WTC11 (cell line): ENCODE results near the gene SH3D21. TPM values are rescaled to one million over a fixed set of nuclear protein-coding genes. Genes with fewer than 3 reads are reported as not detected.

Experiments used
- ATAC-seq: fragments of 200-7000 bp; cut with Tn5 transposase; 2 replicates; pipeline ENCODE4 v1.10.0; 2021; ENCODE audit warnings: mild to moderate bottlenecking, moderate library complexity
- CTCF ChIA-PET: fragments of 300-600 bp; sonication (Branson Sonifier 250); formaldehyde crosslinking; loops from one replicate; lab custom pipeline; 2021; ENCODE audit warnings: antibody characterized with exemption; lab: Charles Lee
- POLR2A ChIA-PET: fragments of 350-600 bp; sonication (Branson Sonifier 250); formaldehyde crosslinking; loops from one replicate; lab custom pipeline; 2021; ENCODE audit warnings: antibody characterized with exemption; lab: Charles Lee
- DNase-seq: peaks from one replicate; pipeline ENCODE4 v3.0.0; 2021; ENCODE audit warnings: low spot score
- H3K27ac Mint-ChIP-seq: 2 replicates; pipeline ENCODE4 v1.8.0; 2021; ENCODE audit warnings: mixed read lengths
- H3K27me3 Mint-ChIP-seq: 2 replicates; pipeline ENCODE4 v1.8.0; 2021; ENCODE audit warnings: low read depth, mild to moderate bottlenecking, moderate library complexity, mixed read lengths
- H3K36me3 Mint-ChIP-seq: 2 replicates; pipeline ENCODE4 v1.8.0; 2021; ENCODE audit warnings: mixed read lengths
- H3K4me1 Mint-ChIP-seq: 2 replicates; pipeline ENCODE4 v1.8.0; 2022; ENCODE audit warnings: mixed read lengths
- H3K4me3 Mint-ChIP-seq: 2 replicates; pipeline ENCODE4 v1.8.0; 2021; ENCODE audit warnings: mild to moderate bottlenecking, moderate library complexity, mixed read lengths
- H3K9me3 Mint-ChIP-seq: 2 replicates; pipeline ENCODE4 v1.8.0; 2021; ENCODE audit warnings: mixed read lengths
- ARID4B ChIP-seq: sonication (generic); formaldehyde crosslinking; IDR thresholded peaks from 2 replicates; pipeline ENCODE4 v1.8.0; 2023; ENCODE audit warnings: missing genetic modification reagents, mild to moderate bottlenecking, borderline replicate concordance
- ATF2 ChIP-seq: sonication (generic); formaldehyde crosslinking; IDR thresholded peaks from 2 replicates; pipeline ENCODE4 v1.8.1; 2022; ENCODE audit warnings: low read depth, missing genetic modification reagents, borderline replicate concordance
- EMX1 ChIP-seq: fragments of 250-450 bp; sonication (Bioruptor Pico); IDR thresholded peaks from 2 replicates; pipeline ENCODE4 v1.8.0; 2021; ENCODE audit warnings: mild to moderate bottlenecking
- FOXP1 ChIP-seq: sonication (generic); formaldehyde crosslinking; IDR thresholded peaks from 2 replicates; pipeline ENCODE4 v1.8.0; 2022; ENCODE audit warnings: missing genetic modification reagents, mild to moderate bottlenecking, moderate library complexity, borderline replicate concordance
- FOXP4 ChIP-seq: sonication (generic); formaldehyde crosslinking; IDR thresholded peaks from 2 replicates; pipeline ENCODE4 v1.8.0; 2022; ENCODE audit warnings: mild to moderate bottlenecking, missing genetic modification reagents
- GTF2I ChIP-seq: fragments of 250-450 bp; sonication (Bioruptor Pico); conservative IDR thresholded peaks from 2 replicates; pipeline ENCODE4 v1.4.0; 2021; ENCODE audit warnings: mild to moderate bottlenecking
- JAZF1 ChIP-seq: fragments of 250-450 bp; sonication (Bioruptor Pico); IDR thresholded peaks from 2 replicates; pipeline ENCODE4 v1.9.0; 2021; ENCODE audit warnings: moderate library complexity, mild to moderate bottlenecking, inconsistent platforms
- NFE2L1 ChIP-seq: sonication (generic); formaldehyde crosslinking; IDR thresholded peaks from 2 replicates; pipeline ENCODE4 v1.8.1; 2023; ENCODE audit warnings: missing genetic modification reagents
- OVOL2 ChIP-seq: fragments of 250-450 bp; sonication (Bioruptor Pico); IDR thresholded peaks from 2 replicates; pipeline ENCODE4 v1.9.0; 2021; ENCODE audit warnings: mild to moderate bottlenecking, borderline replicate concordance
- PREB ChIP-seq: sonication (generic); formaldehyde crosslinking; IDR thresholded peaks from 2 replicates; pipeline ENCODE4 v1.8.1; 2022; ENCODE audit warnings: mild to moderate bottlenecking, missing genetic modification reagents, moderate library complexity, borderline replicate concordance
- SP1 ChIP-seq: sonication (generic); formaldehyde crosslinking; conservative IDR thresholded peaks from 2 replicates; pipeline ENCODE4 v1.8.1; 2022; ENCODE audit warnings: missing genetic modification reagents
- TEAD1 ChIP-seq: sonication (generic); formaldehyde crosslinking; IDR thresholded peaks from 2 replicates; pipeline ENCODE4 v1.8.0; 2022; ENCODE audit warnings: mild to moderate bottlenecking, missing genetic modification reagents
- ZNF121 ChIP-seq: sonication (generic); formaldehyde crosslinking; IDR thresholded peaks from 2 replicates; pipeline ENCODE4 v1.8.0; 2023; ENCODE audit warnings: missing genetic modification reagents
- ZNF138 ChIP-seq: sonication (generic); formaldehyde crosslinking; conservative IDR thresholded peaks from 2 replicates; pipeline ENCODE4 v1.8.1; 2022; ENCODE audit warnings: mild to moderate bottlenecking, moderate library complexity, missing genetic modification reagents
- ZNF263 ChIP-seq: sonication (generic); formaldehyde crosslinking; IDR thresholded peaks from 2 replicates; pipeline ENCODE4 v1.8.1; 2022; ENCODE audit warnings: low read depth, mild to moderate bottlenecking, moderate library complexity, missing genetic modification reagents
- ZNF317 ChIP-seq: sonication (generic); formaldehyde crosslinking; IDR thresholded peaks from 2 replicates; pipeline ENCODE4 v1.8.1; 2023; ENCODE audit warnings: low read depth, mild to moderate bottlenecking, moderate library complexity, missing genetic modification reagents, borderline replicate concordance
- ZNF425 ChIP-seq: fragments of 250-450 bp; sonication (Bioruptor Pico); conservative IDR thresholded peaks from 2 replicates; pipeline ENCODE4 v1.9.0; 2021; ENCODE audit warnings: mild to moderate bottlenecking
- ZSCAN18 ChIP-seq: fragments of 250-450 bp; sonication (Bioruptor Pico); IDR thresholded peaks from 2 replicates; pipeline ENCODE4 v2.1.2; 2022; ENCODE audit warnings: mild to moderate bottlenecking, moderate library complexity
- total RNA-seq: library from RNA; stranded (reverse); gene quantifications from 3 replicates; pipeline ENCODE4 v1.2.3, GENCODE V29; 2021

SH3D21 gene
- total RNA-seq, 1 experiment from 2014 or later = 22.1 TPM

- no peak for TF ChIP-seq ARID4B (CRISPR knock-in tag)
- no peak for TF ChIP-seq TEAD1 (CRISPR knock-in tag)
- no peak for TF ChIP-seq ZNF425 (CRISPR knock-in tag)
- no peak for TF ChIP-seq ATF2
These were observed 4.9 kb upstream of the SH3D21 start (continued) for GRCh38 chr1:36301220-36301619.

- ChIA-PET CTCF (interaction anchor here (0.7 to 1.6 kb wide), 5 partner anchors 18 to 142 kb away, joined by 3 read pairs; no protein-coding TSS in a partner anchor), POLR2A (no interaction called here)
- Mint-ChIP-seq H3K36me3 (peaks cover 51% of the 10 kb centered on the region), H3K27me3 (no peaks in the 10 kb centered on the region), H3K9me3 (no peaks in the 10 kb centered on the region), H3K4me1 (peaks cover 17% of the 10 kb centered on the region), H3K27ac (peak overlapping the region; percentile 37; the same call in 1 of the 2 replicates), H3K4me3 (no peak overlapping the region)
- DNase-seq (no peak), ATAC-seq (no peak)
- TF ChIP-seq JAZF1 = no peak
These were observed 2.9 kb upstream of the SH3D21 start for GRCh38 chr1:36303244-36303643.

- DNase-seq (no peak), ATAC-seq (no peak)
- H3K4me1 Mint-ChIP-seq = peaks cover 17% of the 10 kb centered on the region
- peak overlapping the region; percentile 37 for H3K27ac Mint-ChIP-seq
- ChIA-PET POLR2A (interaction anchor here (0.7 kb wide), 2 partner anchors 17 to 207 kb away, joined by 3 to 6 read pairs; no protein-coding TSS in a partner anchor), CTCF (interaction anchor here (0.6 to 1.6 kb wide), 7 partner anchors 18 to 186 kb away, joined by 3 to 5 read pairs (median 3); no protein-coding TSS in a partner anchor)
- no peaks in the 10 kb centered on the region for H3K27me3 Mint-ChIP-seq
- H3K4me3 Mint-ChIP-seq = no peak overlapping the region
- H3K9me3 Mint-ChIP-seq = no peaks in the 10 kb centered on the region
- TF ChIP-seq ZNF263 (CRISPR knock-in tag) (no peak), ZNF138 (CRISPR knock-in tag) (no peak), ZNF121 (CRISPR knock-in tag) (no peak), ZSCAN18 (CRISPR knock-in tag) (no peak), PREB (no peak), ZNF317 (CRISPR knock-in tag) (no peak), FOXP4 (CRISPR knock-in tag) (no peak), OVOL2 (no peak), FOXP1 (CRISPR knock-in tag) (no peak), SP1 (CRISPR knock-in tag) (no peak), NFE2L1 (CRISPR knock-in tag) (no peak), EMX1 (CRISPR knock-in tag) (no peak), GTF2I (CRISPR knock-in tag) (no peak)
- peaks cover 50% of the 10 kb centered on the region for H3K36me3 Mint-ChIP-seq
These were observed 2.4 kb upstream of the SH3D21 start for GRCh38 chr1:36303650-36304360.
